Measurements from ENCODE around the gene PTRH2. TPM values are rescaled to one million over a fixed set of nuclear protein-coding genes. Genes with fewer than 3 reads are reported as not detected.

Gene PTRH2
- polyA plus RNA-seq, 1 experiment: 56.1 TPM

DNA sequence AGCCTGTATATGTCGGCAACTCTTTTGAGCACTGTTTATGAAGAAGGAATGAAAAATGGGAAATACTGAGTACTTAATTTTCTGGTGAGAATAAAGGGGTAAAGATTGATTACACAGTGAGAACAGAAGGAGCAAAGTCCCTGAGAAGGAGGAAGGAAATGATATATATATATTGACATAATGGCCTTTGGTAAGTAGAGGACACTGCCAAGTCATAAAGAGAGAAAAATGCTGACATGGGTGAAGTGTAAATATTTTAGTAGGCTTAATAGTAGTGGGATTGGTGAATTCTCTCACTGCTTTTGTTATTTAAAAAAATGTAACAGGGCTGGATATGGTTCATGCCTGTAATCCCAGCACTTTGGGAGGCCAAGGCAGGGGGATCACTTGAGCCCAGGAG lies 16.4 kb upstream of the PTRH2 start:
- no peaks in the 10 kb centered on the region for H3K27me3 ChIP-seq (ENCODE audit: control insufficient read depth, insufficient read depth, low read length)
- no peak for TF ChIP-seq CTCF (IDR thresholded peaks at IDR 0.05; ENCODE audit: low read depth, low read length)
- no peaks in the 10 kb centered on the region for H3K9me3 ChIP-seq (ENCODE audit: control insufficient read depth, insufficient read depth, low read length)
- no peak overlapping the region for H3K27ac ChIP-seq (ENCODE audit: low read depth, low read length)
- ChIA-PET POLR2A (no interaction called here), CTCF (no interaction called here)
- H3K4me3 ChIP-seq (ENCODE audit: low read depth, low read length): no peak overlapping the region
- DNase-seq (ENCODE audit: low read depth, low spot score): no peak

DNA sequence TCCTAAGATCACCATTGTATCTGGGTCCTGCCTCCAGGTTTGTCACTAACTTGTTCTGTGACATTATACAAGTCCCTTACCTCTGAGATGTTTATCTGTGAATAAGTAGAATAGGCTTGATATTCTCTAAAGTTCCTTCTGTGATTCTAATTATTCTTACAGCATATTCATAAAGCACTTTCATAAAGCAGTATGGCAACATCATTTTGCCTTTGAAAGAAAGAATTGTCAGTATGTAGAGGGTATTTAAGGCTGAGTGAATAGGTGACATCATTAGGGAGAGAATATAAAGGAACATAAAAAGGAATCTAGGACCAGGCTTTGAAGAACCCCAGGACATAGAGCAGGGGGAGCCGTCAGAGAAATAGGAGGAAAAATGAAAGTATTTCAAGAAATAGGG lies 15.8 kb upstream of the PTRH2 start:
- Histone ChIP-seq H3K4me3 (ENCODE audit: low read depth, low read length) (no peak overlapping the region), H3K27me3 (ENCODE audit: control insufficient read depth, insufficient read depth, low read length) (no peaks in the 10 kb centered on the region), H3K27ac (ENCODE audit: low read depth, low read length) (no peak overlapping the region), H3K9me3 (ENCODE audit: control insufficient read depth, insufficient read depth, low read length) (no peaks in the 10 kb centered on the region)
- DNase-seq (ENCODE audit: low read depth, low spot score): no peak
- TF ChIP-seq CTCF (IDR thresholded peaks at IDR 0.05; ENCODE audit: low read depth, low read length): no peak
- CTCF ChIA-PET: no interaction called here
- POLR2A ChIA-PET: no interaction called here

DNA sequence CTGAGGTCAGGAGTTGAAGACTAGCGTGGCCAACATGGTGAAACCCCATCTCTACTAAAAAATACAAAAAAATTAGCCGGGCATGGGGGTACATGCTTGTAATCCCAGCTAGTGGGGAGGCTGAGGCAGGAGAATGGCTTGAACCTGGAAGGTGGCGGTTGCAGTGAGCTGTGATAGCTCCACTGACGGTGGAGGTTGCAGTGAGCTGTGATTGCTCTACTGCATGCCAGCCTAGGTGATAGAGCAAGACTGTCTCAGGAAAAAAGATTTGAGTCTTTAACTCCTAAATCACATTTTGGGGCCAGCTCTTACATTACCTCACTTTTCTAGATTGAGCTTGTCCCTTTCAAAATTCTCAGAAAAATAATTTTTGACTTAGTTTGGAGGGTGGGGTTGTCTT lies 15.4 kb upstream of the PTRH2 start:
- Histone ChIP-seq H3K27ac (ENCODE audit: low read depth, low read length) (no peak overlapping the region), H3K4me3 (ENCODE audit: low read depth, low read length) (no peak overlapping the region), H3K9me3 (ENCODE audit: control insufficient read depth, insufficient read depth, low read length) (no peaks in the 10 kb centered on the region), H3K27me3 (ENCODE audit: control insufficient read depth, insufficient read depth, low read length) (no peaks in the 10 kb centered on the region)
- no peak for DNase-seq (ENCODE audit: low read depth, low spot score)
- no peak for TF ChIP-seq CTCF (IDR thresholded peaks at IDR 0.05; ENCODE audit: low read depth, low read length)
- CTCF ChIA-PET: no interaction called here
- POLR2A ChIA-PET: no interaction called here

- CTCF ChIA-PET: no interaction called here
- H3K4me3 ChIP-seq (ENCODE audit: low read depth, low read length): no peak overlapping the region
- no peaks in the 10 kb centered on the region for H3K9me3 ChIP-seq (ENCODE audit: control insufficient read depth, insufficient read depth, low read length)
- no peak overlapping the region for H3K27ac ChIP-seq (ENCODE audit: low read depth, low read length)
- POLR2A ChIA-PET: no interaction called here
- DNase-seq (ENCODE audit: low read depth, low spot score): no peak
- no peaks in the 10 kb centered on the region for H3K27me3 ChIP-seq (ENCODE audit: control insufficient read depth, insufficient read depth, low read length)
- TF ChIP-seq CTCF (IDR thresholded peaks at IDR 0.05; ENCODE audit: low read depth, low read length): no peak
Observed at GRCh38 chr17:59719526-59719925, 12.3 kb upstream of the PTRH2 start.

DNA sequence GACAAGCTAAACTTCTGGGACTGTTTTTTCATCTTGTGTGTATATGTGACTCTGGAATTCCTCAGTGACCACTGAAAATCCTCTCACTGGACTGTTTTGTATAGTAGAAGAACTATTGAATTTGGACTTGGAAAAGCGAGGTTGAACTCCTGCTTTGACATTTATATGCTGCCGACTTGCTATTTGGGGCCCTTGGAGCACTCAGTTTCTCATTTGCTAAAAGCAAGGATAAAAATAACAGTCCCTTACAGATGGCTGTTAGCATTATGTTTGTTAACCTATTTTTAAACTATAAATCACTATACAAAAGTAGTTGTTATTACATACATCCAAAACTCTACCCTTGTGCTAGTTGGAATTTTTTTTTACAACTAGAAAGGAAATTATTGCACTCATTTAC lies 9.2 kb upstream of the PTRH2 start:
- Histone ChIP-seq H3K27me3 (ENCODE audit: control insufficient read depth, insufficient read depth, low read length) (no peaks in the 10 kb centered on the region), H3K4me3 (ENCODE audit: low read depth, low read length) (no peak overlapping the region), H3K9me3 (ENCODE audit: control insufficient read depth, insufficient read depth, low read length) (no peaks in the 10 kb centered on the region), H3K27ac (ENCODE audit: low read depth, low read length) (no peak overlapping the region)
- POLR2A ChIA-PET: interaction anchor here (0.6 kb wide), 1 partner anchor 13 kb away, joined by 4 read pairs; no protein-coding TSS in a partner anchor
- DNase-seq (ENCODE audit: low read depth, low spot score): no peak
- TF ChIP-seq CTCF (IDR thresholded peaks at IDR 0.05; ENCODE audit: low read depth, low read length): no peak
- CTCF ChIA-PET: no interaction called here
